ENCODE results near the gene TKTL1. TPM values are rescaled to one million over a fixed set of nuclear protein-coding genes. Genes with fewer than 3 reads are reported as not detected.

TKTL1 gene
- total and polyA plus RNA-seq, 2 experiments from 2014 or later: not detected

GRCh38 chrX:154357205-154357604, 61.6 kb downstream of the TKTL1 start:
- Histone ChIP-seq H3K36me3 (ENCODE audit: insufficient read depth) (peaks cover 22% of the 10 kb centered on the region), H3K4me2 (no peak overlapping the region), H3K79me2 (replicated peaks; ENCODE audit: insufficient read depth) (0 out of 2 replicates have a peak, but pooled peaks cover 6% of the 10 kb centered on the region), H4K20me1 (replicated peaks; ENCODE audit: insufficient read depth) (no peaks in the 10 kb centered on the region), H2AFZ (no peak overlapping the region), H3K27me3 (ENCODE audit: insufficient read depth) (no peaks in the 10 kb centered on the region), H3K9me2 (ENCODE audit: insufficient read depth) (no peaks in the 10 kb centered on the region), H3F3A (replicated peaks; ENCODE audit: low read depth) (peaks cover 6% of the 10 kb centered on the region), H3K27ac (ENCODE audit: low read depth) (no peak overlapping the region), H3K4me3 (no peak overlapping the region), H3K4me1 (ENCODE audit: insufficient read depth) (no peaks in the 10 kb centered on the region)
- peaks cover 5% of the 10 kb centered on the region for H3K27me3 Mint-ChIP-seq (ENCODE audit: insufficient read depth, low read depth, poor library complexity)
- TF ChIP-seq STAT1 (IDR thresholded peaks at IDR 0.05; ENCODE audit: unreplicated experiment) (no peak), NANOG (IDR thresholded peaks at IDR 0.05; ENCODE audit: borderline replicate concordance) (no peak), EZH2phosphoT487 (IDR thresholded peaks at IDR 0.05; ENCODE audit: unreplicated experiment) (no peak), ETS1 (IDR thresholded peaks at IDR 0.05) (no peak), JUNB (IDR thresholded peaks at IDR 0.05; ENCODE audit: unreplicated experiment) (no peak), CREB1 (CRISPR knock-in tag; IDR thresholded peaks at IDR 0.05; ENCODE audit: low read depth) (no peak), ZNF331 (CRISPR knock-in tag; IDR thresholded peaks at IDR 0.05; ENCODE audit: low read depth) (no peak), EZH2 (IDR thresholded peaks at IDR 0.05; ENCODE audit: low read depth, unreplicated experiment) (no peak), ZNF462 (CRISPR knock-in tag; IDR thresholded peaks at IDR 0.05) (no peak), CTCF (conservative IDR thresholded peaks at IDR 0.05; ENCODE audit: low read depth in 2 of 2) (no peak), ZNF114 (CRISPR knock-in tag; IDR thresholded peaks at IDR 0.05) (no peak), POLR2AphosphoS5 (IDR thresholded peaks at IDR 0.05; ENCODE audit: low read depth) (no peak), REST (IDR thresholded peaks at IDR 0.05; ENCODE audit: unreplicated experiment) (no peak)
- H3K4me1 Mint-ChIP-seq: no peaks in the 10 kb centered on the region; the same call in 2 of the 3 replicates
- DNase-seq (ENCODE audit: low spot score) (no peak), ATAC-seq (no peak)
- H3K27ac Mint-ChIP-seq: no peak overlapping the region
- peaks cover 72% of the 10 kb centered on the region for H3K36me3 Mint-ChIP-seq (ENCODE audit: low read depth)
- no peaks in the 10 kb centered on the region; the same call in 2 of the 3 replicates for H3K9me3 Mint-ChIP-seq
- no peak overlapping the region for H3K4me3 Mint-ChIP-seq
